Measurements from ENCODE around the gene TMEM132D. TPM values are rescaled to one million over a fixed set of nuclear protein-coding genes. Genes with fewer than 3 reads are reported as not detected.

The TMEM132D gene
- total RNA-seq, 1 donor from 2014 or later, result 2.6 TPM

DNA sequence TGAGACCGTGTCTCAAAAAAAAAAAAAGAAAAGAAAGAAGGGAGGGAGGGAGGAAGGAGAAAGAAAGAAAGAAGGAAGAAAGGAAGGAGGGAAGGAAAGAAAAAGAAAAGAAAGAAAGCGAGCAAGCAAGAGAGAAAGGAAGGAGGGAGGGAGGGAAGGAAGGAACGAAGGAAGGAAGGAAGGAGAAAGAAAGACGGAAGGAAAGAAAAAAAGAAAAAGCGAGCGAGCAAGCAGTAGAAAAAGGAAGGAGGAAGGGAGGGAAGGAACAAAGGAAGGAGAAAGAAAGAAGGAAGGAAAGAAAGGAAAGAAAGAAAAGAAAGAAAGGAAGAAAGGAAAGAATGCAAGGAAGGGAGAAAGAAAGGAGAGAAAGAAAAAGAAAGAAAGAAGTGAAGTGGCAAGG, 546.6 kb downstream of the TMEM132D start:
- no peak for DNase-seq (ENCODE audit: low spot score)

DNA sequence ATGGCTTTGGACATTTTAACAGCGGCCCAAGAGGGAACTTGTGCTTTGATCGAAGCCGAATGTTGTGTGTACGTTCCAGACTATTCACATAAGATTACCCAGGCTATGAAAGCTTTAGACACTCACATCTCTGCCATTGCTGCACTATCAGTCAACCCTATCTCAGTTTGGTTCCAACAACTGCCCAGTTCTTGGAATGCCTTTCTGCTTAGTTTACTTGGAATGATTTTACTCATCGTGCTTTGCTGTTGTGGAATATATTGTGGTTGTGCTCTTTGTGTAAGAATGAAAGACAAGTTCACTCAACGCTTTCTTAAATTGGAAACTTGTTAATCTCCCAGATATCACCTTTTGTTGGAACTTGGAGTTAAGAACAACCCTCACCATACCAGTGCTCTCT, 552.3 kb downstream of the TMEM132D start:
- no peak for DNase-seq (ENCODE audit: low spot score)

DNA sequence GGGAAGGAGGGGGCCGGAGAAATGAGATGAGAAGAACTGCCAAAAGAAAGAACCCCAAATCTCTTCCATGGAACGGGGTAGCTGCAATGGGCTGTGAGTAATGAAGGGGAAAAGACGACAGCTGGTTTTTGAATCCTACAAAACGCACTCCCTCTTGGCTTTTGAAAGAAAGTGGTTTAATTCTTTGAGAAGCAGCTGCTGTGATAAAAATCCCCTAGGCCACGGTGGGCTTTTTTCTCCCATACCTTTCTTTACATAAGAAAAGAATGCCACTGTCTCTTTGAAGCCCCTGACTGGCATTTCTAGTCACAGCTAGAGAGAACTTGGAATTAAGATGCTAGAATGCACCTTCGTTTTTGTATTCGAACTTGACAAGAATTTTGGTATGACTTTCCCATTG, 564.5 kb downstream of the TMEM132D start:
- DNase-seq (ENCODE audit: low spot score), result no peak

DNA sequence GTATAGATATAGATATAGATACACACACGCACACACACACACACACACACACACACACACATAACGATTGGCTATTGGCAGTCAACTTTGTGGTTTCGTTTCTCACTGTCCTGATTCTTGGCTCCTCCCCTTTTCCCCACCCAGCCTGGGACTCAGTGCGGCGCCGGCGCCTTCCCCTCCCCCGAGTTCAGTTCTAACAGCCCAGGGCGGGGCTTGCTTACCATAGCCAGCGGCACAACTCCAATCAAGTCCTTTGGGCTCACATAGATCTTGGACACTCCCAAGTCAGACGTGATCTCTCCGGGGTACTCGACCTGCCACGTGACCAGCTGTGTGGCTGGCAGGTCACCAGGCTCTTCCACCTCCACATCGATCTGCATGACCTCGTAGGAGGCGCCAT, 566.4 kb downstream of the TMEM132D start:
- DNase-seq (ENCODE audit: low spot score), result no peak

DNA sequence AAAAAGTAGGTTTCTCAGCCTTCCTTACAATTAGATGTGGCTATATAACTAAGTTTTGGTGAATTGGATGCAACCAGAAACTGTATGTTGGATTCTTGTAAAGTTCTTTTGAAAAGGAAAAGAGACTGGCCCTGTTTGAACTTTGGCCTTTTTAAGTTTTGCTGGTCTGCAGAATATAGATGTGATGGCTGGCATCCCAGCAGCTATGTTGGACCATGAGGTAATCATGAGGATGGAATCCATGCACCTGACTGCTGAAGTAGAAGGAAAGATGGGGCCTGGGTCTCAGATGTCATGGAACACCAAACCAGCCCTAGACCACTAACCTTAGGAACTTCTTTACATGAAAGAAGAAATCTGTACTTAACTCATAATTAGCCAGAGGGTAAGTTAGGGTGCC, 568.1 kb downstream of the TMEM132D start:
- no peak for DNase-seq (ENCODE audit: low spot score)

DNA sequence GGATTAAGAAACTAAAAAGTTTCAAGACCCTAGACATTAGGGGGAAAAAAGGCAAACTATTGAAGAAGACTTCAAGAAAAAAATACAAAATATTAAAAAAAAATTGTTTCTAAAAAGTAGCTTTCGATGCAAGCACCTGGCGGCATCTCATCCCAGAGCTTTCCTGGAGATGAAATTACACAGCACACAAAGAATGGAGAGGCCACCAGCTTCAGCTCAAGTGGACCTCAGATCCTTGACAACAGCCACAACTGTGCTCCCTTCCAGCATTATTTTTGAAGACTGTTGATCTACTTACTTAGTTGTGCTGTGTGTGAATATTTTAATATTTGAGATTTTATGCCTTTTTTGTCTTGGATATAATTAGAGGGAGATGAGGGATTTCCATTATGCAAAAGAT, 571.5 kb downstream of the TMEM132D start:
- DNase-seq (ENCODE audit: low spot score), result no peak

DNA sequence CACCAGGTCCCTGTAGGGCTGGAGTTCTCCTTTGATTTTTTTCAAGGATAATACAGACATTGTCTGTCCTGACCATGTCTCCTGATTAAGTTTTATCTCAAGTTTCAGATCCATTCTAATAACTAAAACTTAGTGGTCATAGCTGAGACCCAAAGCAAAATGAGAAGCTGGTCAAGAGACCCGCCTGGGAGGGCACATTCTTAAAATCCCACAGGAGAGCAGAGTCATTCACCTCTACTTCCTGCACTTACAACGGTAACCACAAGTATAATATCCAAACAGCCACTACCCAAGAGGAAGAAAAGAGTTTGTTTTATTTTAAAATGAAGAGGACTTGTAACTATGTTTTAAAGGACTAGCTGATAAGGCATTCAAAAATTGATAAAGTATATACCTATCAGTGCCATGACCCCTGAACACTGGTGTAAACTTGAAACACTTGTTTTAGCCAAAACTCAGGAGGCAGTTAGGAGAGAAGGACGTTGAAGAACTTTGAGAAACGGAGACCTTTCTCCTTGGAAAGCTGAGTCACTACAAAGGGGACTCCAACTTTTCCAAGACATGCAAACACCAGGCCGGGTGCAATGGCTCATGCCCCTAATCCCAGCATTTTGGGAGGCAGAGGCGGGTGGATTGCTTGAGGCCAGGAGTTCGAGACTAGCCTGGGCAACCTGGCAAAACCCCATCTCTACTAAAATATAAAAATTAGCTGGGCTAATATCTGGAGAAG, 572.3 kb downstream of the TMEM132D start:
- no peak for DNase-seq (ENCODE audit: low spot score)

DNA sequence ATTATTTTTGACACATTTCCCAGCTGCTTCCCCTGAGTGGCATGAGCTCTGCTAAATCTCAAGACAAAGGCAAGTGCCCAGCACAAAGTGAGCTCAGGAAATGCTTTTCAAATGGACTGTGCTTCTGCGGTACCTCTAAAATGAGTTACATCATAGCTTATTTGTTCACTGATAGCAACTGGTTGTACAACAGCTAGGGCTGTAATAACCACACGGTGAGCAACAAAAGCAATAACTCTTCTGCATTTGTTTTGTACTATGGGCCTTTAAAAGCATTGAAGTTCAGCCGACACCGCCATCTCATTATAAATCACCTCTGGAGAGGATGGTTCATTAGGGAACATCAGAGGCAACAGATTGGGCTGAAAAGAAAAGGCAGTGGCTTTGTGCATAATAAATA, 575.6 kb downstream of the TMEM132D start:
- DNase-seq (ENCODE audit: low spot score), result no peak

DNA sequence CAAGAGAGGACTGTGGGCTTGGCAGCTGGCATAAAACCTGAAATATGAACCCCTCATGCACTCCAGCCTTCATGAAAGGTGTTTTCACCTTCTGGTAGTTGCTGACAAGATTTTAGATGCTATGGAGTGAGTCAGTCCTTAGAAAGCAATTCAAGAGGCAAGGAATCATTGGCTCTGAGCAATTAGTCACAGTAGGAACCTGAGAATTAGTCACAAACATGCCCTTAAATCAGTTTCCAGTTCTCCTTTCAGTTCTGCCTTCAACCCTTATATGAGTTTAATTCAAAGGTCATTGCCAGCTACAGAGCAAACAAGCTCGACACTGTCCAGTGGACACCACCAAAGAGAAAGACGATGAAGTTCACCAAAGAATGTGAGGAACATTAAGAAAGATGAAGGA, 578.3 kb downstream of the TMEM132D start:
- no peak for DNase-seq (ENCODE audit: low spot score)

DNA sequence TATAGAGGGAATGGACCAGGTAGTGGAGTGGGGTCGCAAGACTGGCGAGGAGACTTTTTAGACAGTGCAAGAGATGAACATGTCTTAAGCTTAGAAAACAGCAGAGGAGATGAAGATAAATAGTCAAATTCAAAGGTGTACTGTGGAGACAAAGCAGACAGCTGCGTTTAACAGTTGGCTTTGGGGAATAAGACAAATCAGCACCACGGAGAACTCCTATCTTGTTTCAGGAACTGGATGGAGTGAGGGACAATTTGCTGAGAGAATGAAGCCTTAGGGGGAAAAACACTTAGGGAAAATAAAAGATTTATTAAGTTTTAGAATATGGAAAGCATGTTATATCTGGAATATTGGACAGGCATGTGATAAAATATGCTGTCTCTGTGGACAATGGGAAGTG, 591.8 kb downstream of the TMEM132D start:
- DNase-seq (ENCODE audit: low spot score), result no peak

DNA sequence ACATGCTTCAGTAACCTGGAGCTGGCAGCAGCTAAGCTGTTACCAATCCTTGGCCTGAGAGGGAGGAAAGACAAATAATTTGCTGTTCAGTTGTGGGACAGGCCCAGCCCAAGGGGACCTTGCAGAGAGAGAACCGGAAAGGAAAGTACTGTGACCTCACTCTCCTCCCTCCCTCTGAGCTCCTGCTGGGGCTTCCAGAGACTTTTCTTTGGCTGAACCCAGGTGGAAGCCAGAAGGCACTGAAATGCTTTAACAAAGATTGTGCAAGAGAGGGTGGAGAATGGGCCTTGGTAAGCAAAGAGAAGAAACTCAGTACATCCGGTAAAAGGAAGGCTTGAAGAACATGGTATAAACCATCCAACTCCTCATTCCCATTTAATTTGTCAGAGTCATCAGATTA, 593.5 kb downstream of the TMEM132D start:
- DNase-seq (ENCODE audit: low spot score), result no peak

DNA sequence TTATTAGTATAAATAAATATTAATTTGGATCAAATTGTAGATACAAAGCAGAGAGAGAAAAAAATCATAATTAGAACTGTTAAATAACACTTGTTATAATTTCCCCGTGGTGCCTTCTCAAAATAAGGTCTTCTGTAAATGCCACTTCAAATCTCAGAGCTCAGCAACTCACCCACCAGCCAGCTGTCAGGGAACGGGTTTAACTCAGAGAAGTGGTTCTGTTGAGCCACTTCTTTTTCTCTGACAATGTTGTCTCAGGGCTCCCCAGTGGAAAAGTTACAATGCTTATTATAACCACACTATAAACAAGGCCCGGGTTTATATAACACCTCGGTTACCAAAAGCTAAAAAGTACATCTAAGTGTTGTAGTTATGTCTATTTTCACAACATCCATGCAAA, 598.0 kb downstream of the TMEM132D start:
- DNase-seq (ENCODE audit: low spot score), result no peak

DNA sequence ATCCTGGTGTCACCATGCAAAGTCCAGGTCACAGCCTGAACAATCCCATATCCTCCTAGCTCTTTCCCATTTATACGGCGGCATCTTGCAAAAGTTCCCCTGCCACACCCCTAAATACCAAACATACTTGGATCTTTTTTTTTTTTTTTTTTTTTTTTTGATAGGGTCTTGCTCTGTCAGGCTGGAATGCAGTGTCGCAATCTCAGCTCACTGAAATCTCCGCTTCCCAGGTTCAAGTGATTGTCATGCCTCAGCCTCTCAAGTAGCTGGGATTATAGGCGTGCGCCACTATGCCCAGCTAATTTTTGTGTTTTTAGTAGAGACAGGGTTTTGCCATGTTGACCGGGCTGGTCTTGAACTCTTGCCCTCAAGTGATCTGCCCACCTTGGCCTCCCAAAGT, 599.3 kb downstream of the TMEM132D start:
- DNase-seq (ENCODE audit: low spot score), result no peak

DNA sequence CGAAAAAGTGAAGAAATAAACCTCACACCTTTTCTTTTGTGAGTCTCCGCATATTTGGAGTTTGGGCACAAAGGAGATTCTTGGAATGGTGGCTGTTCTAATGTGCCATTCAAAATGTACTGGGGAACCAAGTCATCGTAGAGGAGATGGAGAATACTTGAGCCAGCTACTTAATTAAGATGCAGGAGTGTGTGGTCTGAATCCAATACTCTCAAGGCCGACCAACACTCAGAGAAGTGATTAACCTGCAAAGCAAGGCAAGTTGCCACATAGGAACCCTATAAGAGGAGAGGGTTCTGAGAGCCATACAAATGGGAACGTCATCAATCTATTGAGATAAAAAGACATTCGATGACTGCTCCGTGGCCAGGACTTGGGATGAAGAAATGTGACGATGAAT, 603.8 kb downstream of the TMEM132D start:
- DNase-seq (ENCODE audit: low spot score), result no peak

DNA sequence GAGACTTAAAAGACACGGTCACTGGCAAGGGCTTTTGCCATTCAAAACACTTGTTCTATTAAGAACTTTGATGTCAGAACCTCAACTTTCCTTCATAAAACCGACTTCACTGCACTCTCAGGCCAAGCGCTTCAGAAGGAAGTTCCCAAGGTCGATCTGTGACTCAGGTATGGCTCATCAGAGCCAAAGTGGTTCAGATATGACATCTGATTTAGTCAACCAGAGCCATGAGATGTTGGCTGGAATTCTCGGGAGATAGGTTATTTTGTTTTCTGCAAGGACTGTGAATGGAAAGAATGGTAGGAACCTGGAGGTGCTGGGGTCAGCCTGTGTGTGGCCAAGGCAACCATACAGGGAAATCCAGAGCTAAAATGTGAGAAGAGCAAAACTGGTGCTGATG, 604.9 kb downstream of the TMEM132D start:
- DNase-seq (ENCODE audit: low spot score), result no peak

DNA sequence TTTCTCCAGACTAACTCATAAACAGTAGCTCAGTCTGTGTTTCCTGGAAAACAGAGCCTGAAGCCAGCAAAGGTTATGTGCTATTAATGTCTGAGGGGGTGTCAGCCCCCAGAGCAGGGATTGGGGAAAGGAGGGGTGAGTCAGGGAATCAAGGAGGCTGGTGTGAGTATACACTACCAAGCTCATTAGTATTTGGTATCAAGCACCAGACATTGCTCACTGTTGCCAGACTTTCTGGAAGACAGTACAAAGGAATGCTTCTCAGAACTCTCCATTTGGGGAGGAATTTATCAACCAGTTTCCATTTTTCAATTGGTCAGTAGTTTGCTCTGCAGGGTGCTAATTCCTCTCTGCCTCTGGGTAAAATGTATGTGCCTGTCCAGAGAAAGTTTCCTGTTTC, 607.2 kb downstream of the TMEM132D start:
- no peak for DNase-seq (ENCODE audit: low spot score)

DNA sequence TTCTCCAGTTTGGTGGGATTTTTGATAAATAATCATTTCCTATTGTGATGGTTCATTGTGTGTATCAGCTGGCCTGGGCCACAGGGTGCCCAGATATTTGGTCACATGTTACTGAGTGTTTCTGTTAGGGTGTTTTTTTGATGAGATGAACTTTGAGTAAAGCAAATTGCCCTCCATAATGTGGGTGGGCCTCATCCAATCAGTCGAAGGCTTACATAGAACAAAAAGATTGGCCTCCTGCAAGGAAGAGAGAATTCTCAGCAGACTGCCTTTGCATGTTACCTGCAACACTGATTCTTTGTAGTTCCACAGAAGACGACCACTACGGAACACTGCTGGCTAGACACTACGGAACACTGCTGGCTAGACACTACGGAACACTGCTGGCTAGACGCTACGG, 609.0 kb downstream of the TMEM132D start:
- no peak for DNase-seq (ENCODE audit: low spot score)

DNA sequence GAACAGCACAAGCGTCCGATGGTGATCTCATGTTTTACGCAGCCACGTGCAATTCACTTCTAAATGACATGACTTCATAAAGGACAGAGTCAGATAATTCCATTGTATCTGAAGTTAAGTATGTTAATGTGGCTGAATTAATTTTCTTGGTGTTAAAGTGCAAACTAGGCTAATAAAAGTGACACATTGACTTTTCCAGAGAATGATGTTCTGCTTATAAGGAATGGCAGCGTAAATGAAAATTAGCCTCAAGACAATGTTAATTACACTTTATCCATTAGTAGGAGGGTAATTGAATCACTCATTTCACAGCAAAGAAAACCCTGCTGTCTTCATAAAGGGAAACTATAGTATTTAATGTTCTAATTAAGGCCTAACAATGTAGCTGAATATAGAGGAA, 624.1 kb downstream of the TMEM132D start:
- DNase-seq (ENCODE audit: low spot score), result no peak

DNA sequence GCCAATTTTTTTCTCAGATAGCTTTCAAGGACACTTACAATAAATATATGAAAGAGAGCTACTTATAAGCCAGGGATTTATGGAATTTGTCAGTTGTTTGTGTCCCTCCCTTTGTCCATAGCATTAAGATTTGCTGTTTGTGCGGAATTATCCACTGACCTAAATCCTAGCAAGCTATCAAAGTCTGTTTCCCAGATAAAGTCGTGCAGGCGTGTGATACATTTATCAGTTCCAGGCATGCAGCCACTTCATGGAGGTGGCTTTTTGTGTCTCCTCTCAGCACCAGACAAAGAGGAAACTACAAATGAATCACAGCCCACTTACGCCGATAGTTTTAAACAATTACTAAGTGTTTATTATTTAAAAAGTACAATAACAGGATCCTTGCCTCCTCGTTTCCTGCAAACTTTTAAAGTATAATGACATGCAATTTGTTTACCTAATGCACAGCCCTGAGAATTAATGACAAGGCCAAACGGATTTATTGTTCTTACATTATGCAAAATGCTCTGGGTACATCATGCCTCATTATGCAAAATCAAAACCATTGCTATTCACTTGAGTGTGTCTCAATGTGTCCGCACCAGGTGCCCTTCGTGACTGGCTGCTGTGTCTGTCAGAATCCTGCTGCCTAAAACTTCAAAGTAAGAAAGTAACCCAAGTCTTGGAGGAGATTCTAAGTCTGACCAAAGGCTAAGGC, 627.3 kb downstream of the TMEM132D start:
- no peak for DNase-seq (ENCODE audit: low spot score)

DNA sequence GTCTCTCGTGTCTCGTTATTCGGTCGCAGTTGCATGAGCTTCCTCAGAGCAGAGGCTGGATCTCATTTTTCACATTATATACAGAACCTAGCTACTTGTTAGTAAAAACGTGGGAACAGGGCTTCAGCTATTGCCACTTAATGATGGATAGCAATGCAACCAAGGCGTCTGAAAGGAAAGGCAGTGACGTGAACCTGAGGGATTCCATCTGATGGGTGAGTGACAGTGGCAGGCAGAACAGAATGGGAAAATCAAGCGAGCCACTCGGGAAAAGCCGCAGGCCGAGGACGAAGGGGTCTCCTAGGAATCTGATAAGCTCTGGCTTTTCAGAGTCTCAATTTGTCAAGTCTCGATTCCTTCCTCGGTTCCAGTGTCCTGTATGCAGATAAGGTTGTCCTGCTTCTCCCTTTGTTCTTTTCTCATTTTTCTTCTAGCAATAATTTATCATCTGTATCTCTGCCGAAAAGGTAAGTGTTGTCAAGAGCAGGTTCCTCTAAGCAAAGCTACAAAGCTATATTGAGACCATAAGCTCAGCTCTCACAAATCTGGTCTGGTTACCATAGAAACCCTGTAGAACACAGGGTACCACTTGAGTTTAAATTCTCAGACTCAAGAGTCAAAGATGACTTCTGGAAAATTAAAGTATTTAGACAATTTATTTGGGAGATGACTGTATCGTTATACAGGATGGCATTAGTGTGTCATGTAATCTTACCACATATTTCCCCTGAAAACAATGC, 633.9 kb downstream of the TMEM132D start:
- no peak for DNase-seq (ENCODE audit: low spot score)

DNA sequence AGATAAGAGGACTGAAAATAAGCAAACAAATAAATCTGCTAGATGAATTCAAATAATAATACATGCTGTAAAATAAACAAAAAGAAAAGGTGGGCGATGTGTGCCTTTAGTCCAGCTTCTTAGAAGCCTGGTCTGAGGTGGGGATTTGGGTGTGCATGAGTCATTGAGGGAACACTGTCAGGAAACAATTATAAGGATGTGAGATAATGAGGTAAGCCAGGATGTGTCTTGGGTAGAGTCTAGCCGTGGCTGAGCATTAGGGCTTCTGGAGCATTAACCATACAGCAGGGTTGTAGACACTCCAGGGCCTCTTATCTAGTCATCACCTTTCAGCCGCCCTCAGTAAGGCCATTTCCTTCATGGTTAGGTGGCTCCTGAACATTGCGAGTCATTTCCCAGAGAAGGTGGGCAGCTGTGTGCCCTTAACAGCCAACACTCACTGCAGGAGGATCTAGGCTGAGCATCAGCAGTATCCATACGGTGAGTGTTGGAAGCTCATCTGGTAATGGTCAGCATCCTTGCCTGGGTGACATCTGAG, 645.0 kb downstream of the TMEM132D start:
- no peak for DNase-seq (ENCODE audit: low spot score)

DNA sequence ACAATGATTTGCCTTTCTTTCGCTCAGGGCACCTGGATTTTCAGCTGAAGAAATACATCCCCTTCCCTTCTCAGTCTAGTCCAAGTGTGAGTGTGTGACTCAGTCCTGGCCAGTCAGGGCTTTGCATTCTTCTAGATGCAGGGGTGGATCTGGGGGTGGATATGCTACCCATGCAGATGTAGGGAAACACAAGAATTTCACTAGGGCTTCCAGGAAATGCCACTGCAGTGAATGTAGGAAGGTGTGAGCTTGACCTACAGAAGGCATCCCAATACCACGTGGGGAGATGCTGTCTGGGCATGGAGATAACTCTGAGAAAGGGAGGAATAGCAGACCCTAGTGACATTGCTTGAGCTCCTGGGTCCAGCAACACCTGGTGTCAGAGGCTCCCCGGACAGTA, 646.3 kb downstream of the TMEM132D start:
- DNase-seq (ENCODE audit: low spot score), result no peak

DNA sequence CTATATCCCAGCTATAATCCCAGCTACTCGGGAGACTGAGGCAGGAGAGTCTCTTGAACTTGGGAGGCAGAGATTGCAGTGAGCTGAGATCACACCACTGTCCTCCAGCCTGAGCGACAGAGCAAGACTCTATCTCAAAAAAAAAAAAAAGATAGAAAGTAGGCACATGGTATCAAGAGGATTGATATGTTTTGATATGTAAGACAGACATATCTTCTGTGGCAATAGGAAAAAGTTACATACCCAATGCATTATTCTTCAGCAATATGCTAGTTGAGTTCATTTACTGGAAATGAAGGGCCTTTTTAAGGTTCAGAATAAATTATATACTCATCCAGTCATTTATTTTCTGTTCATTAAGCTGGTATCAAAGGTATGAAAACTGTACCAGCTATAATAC, 657.2 kb downstream of the TMEM132D start:
- DNase-seq (ENCODE audit: low spot score), result no peak
